GM13976 (cell line): Measurements from ENCODE around the gene PBX4.

Experiments
- DNase-seq: peaks from one replicate; pipeline ENCODE4 v3.0.0; 2012; ENCODE audit warnings: low spot score
- in situ Hi-C: fragments of 300-500 bp; cut with MboI; formaldehyde crosslinking; loops from one replicate; pipeline ENCODE4 v1.12.0; 2022; ENCODE audit warnings: low sequenced_read_pairs, mixed read lengths, inconsistent platforms; ENCODE audit not compliant: unreplicated experiment
- TF ChIP-seq, protein P1 (sequence below): IDR thresholded peaks from 2 replicates; pipeline ENCODE4 v1.5.1; 2012; ENCODE audit warnings: borderline replicate concordance, mild to moderate bottlenecking; ENCODE audit not compliant: insufficient read depth; ENCODE audit errors: extremely low read depth, missing control alignments, control extremely low read depth

The PBX4 gene

DNA sequence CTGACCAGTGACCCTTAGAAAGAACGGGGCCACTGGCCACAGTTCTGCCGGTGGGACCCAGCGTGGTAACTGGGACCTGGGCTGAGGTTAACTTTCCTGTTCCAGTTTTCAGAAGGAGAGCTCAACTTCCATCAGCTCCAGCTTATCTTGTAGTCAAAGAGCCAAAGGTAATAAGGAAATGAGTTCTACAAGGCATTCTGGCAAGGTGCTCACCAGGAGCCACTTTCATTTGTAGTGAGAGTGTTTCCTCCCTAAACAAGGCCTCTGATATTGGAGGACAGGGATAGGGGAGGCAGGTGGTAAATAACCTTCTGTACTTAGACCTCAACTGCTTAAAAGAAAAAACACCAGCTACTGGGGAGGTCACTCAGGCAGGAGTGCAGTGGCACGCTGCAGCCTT, 38.1 kb downstream of the PBX4 start:
- in situ Hi-C loops = no loop called here
- TF ChIP-seq, protein P1, sequence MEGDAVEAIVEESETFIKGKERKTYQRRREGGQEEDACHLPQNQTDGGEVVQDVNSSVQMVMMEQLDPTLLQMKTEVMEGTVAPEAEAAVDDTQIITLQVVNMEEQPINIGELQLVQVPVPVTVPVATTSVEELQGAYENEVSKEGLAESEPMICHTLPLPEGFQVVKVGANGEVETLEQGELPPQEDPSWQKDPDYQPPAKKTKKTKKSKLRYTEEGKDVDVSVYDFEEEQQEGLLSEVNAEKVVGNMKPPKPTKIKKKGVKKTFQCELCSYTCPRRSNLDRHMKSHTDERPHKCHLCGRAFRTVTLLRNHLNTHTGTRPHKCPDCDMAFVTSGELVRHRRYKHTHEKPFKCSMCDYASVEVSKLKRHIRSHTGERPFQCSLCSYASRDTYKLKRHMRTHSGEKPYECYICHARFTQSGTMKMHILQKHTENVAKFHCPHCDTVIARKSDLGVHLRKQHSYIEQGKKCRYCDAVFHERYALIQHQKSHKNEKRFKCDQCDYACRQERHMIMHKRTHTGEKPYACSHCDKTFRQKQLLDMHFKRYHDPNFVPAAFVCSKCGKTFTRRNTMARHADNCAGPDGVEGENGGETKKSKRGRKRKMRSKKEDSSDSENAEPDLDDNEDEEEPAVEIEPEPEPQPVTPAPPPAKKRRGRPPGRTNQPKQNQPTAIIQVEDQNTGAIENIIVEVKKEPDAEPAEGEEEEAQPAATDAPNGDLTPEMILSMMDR = no peak
- no peak for DNase-seq

DNA sequence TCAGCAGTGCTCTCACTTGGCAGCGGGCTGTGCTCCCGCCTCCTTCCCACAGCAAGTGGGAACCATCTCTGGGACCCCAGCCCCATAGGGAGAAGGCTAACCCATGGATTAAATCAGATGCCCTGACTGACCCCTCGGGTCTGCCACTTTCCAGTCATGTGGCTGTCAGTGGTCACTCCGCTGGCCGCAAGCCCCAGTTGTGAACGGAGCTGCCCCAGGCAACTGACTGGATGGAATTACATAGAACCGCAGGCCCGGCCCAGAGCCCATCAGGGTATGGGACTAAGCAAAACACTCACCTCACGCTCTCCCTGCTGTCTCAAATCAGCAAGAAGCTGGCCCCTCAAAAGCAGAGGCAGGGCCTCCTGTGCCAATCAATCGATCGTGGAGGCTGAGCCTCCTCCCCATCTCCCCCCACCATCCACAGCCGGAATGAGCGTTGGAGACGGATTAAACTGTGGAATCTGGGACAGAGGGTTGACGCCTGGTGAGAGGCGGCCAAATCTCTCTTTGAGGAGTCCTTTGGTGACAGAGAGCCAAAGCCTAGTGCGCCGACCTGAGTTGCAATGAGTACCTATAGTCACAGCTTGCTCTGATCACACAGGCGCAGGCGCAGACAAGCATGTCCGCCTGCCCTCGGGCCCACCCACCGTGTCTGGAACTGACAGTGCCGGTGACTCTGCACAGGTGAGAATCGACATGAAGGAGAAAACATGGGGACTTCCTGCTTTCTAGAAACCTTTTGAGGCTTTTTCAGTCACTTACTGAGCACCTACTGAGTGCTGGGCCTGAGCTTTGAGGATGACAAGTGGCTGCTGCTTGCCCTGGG, 38.7 kb downstream of the PBX4 start:
- in situ Hi-C loops = no loop called here
- no peak for DNase-seq
- TF ChIP-seq, protein P1 = no peak

DNA sequence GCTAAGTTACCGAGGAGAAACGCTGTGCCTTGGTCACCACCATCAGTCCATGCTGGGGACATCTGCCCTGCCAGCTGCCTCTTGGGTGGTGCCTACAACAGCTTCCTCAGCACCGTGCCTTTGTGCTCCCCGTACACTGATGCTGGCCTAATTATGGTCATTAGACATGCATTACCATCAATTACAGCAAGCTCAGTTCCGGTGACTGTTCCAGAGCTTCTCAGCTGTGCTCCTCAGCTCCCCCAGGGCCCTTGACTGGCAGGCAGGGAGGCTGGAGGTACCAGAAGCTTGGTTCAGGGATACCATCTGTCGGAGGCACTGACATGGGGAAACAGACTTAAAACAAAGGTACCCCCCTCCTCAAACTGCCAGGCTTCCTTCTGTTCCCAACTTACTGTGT, 40.2 kb downstream of the PBX4 start:
- no peak for DNase-seq
- in situ Hi-C loops = no loop called here
- TF ChIP-seq, protein P1 = no peak

DNA sequence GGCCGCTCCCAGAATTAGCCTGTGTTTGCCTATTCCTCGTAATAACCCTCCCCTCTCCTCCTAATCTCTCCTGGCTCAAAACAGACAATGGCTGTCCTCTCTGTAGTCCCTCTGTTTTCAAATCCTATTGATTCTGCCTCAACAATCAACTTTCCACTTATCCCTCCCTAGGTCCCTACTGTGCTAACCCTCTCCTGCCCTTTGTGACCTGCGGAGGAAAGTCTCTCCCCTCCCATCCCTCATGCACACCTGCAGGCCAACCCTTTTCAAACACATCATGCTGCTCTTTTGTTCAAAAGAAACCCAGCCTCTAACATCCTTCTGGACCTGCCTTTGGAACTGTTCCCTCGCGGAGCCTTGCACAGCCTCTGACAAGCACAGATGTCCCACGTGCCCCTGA, 43.1 kb downstream of the PBX4 start:
- in situ Hi-C loops = no loop called here
- no peak for DNase-seq

DNA sequence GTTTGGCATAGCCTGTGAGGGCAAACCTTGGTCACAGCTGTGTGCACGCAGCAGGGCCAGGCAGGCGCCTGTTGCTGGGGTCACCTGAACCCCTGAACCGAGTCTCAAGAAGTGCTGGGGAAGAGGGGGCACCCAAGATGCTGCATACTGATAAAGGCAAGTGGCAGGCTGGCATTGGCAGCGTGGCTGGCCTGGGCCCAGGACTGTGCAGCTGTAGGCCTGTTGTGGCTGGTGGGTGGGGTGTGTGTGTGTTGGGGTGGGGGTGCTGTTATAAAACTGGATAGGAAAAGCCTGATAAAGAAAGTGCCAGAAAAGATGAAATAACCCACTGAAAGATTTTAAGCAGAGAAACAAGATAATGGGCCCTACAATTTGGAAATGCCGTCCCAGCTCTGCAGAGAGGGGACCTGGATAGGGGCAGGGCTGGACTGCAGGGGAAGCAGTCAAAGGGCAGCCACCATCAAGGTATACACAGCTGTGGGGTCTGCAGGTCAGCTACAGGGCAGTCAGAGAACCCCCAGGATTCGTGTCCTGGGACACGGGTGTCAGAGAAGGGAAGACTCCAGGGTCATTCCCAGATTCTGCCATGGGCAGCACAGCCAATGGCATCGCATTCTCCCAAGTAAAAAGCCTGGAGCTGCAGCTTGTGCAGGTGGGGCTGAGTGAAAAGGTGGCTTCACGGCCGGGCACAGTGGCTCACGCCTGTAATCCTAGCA, 47.3 kb downstream of the PBX4 start:
- TF ChIP-seq, protein P1 = no peak

More for the DNA sequence above, 43.1 kb downstream of the PBX4 start:
- TF ChIP-seq, protein P1 = no peak

DNA sequence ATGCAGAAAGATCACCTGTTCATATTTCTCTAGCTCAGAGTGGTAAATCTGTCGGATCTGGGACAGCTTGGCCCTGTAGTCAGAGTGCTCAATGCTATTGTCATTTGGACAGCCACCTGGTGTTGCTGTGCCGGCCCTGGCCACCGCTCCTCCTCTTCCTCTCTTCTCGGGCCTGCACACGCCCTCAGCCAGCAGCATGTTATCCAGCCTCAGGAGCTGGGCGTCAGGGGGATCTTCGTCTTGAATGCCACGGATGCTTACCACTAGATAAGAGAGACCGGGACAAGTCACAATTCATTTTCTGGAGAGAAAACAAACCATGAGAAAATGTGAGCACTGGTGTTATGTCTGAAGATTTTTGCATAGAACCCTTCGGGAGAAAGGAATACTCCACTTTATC, 47.9 kb downstream of the PBX4 start:
- in situ Hi-C loops = no loop called here

More for the DNA sequence above, 47.3 kb downstream of the PBX4 start:
- in situ Hi-C loops = no loop called here
- no peak for DNase-seq

More for the DNA sequence above, 47.9 kb downstream of the PBX4 start:
- TF ChIP-seq, protein P1 = no peak
- no peak for DNase-seq
